ENCODE results near the gene TAPBP. TPM values are rescaled to one million over a fixed set of nuclear protein-coding genes. Genes with fewer than 3 reads are reported as not detected.

Gene TAPBP
- total RNA-seq, 1 donor from 2014 or later, result 1.7 TPM

DNA sequence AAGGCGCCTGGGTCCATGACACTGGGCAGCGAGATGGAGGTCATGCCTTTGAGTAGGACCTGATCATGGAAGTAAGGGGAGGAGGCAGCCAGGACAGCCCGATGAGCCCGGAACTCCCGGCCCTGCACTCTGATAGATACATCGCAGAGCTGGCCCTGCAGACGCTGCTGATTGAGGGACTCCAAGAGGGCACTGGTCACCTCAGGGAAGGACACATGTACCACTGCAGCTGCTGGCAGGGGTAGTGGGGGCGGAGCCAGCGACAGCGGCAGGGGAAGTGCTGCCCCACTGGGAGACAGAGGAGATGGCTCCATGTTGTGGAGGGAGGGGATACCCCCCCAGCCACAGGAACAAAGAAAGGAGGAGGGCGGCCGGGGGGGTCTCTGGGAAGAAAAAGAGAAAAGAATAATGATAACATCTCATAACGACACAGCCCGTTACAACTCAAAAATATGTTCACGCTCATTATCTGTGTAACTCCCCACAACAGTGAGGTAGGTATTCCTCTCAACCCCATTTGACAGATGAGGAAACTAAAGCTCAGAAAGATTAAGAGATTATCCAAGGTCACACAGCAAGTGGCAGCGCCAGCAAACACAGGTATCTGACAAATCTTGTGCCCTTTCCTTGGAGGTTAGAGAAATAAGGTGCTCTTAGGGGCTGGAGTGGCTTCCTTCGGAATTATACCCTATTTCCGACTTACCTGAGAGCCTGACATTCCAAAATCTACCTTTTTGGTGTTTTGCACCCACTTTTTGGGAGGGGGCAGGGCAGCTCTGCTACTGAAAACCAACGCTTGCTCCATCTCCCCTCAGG is 2.9 kb upstream of the TAPBP start:
- DNase-seq (ENCODE audit: low spot score), result peak; percentile 26
- peaks cover 70% of the 10 kb centered on the region for H3F3A ChIP-seq (ENCODE audit: low read depth)
- H3K27me3 Mint-ChIP-seq (ENCODE audit: insufficient read depth, low read depth), result peaks cover 11% of the 10 kb centered on the region
- TF ChIP-seq EZH2phosphoT487 (IDR thresholded peaks at IDR 0.05) (no peak), EZH2 (IDR thresholded peaks at IDR 0.05) (no peak)
- TF ChIP-seq, protein P1, sequence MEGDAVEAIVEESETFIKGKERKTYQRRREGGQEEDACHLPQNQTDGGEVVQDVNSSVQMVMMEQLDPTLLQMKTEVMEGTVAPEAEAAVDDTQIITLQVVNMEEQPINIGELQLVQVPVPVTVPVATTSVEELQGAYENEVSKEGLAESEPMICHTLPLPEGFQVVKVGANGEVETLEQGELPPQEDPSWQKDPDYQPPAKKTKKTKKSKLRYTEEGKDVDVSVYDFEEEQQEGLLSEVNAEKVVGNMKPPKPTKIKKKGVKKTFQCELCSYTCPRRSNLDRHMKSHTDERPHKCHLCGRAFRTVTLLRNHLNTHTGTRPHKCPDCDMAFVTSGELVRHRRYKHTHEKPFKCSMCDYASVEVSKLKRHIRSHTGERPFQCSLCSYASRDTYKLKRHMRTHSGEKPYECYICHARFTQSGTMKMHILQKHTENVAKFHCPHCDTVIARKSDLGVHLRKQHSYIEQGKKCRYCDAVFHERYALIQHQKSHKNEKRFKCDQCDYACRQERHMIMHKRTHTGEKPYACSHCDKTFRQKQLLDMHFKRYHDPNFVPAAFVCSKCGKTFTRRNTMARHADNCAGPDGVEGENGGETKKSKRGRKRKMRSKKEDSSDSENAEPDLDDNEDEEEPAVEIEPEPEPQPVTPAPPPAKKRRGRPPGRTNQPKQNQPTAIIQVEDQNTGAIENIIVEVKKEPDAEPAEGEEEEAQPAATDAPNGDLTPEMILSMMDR (IDR thresholded peaks at IDR 0.05), result no peak
- H3K4me1 Mint-ChIP-seq, result peaks cover 67% of the 10 kb centered on the region
- H4K20me1 ChIP-seq (ENCODE audit: low read depth), result peaks cover 27% of the 10 kb centered on the region
- peak overlapping the region; percentile 65 for H3K4me2 ChIP-seq
- peaks cover 34% of the 10 kb centered on the region for H3K4me1 ChIP-seq
- no peaks in the 10 kb centered on the region for H3K9me3 Mint-ChIP-seq
- H3K36me3 ChIP-seq, result no peaks in the 10 kb centered on the region
- H3K79me2 ChIP-seq (ENCODE audit: low read depth), result peaks cover 32% of the 10 kb centered on the region
- H3K27ac Mint-ChIP-seq, result no peak overlapping the region
- peak overlapping the region; percentile 77 for H3K4me3 ChIP-seq
- peak overlapping the region; percentile 86 for H3K4me3 Mint-ChIP-seq
- no peaks in the 10 kb centered on the region for H3K9me3 ChIP-seq (ENCODE audit: low read depth)
- H3K9ac ChIP-seq, result no peak overlapping the region
- no peak overlapping the region for H3K27ac ChIP-seq
- H3K36me3 Mint-ChIP-seq, result peaks cover 24% of the 10 kb centered on the region
- H2AFZ ChIP-seq (replicated peaks), result no peak overlapping the region
- peaks cover 23% of the 10 kb centered on the region for H3K27me3 ChIP-seq

DNA sequence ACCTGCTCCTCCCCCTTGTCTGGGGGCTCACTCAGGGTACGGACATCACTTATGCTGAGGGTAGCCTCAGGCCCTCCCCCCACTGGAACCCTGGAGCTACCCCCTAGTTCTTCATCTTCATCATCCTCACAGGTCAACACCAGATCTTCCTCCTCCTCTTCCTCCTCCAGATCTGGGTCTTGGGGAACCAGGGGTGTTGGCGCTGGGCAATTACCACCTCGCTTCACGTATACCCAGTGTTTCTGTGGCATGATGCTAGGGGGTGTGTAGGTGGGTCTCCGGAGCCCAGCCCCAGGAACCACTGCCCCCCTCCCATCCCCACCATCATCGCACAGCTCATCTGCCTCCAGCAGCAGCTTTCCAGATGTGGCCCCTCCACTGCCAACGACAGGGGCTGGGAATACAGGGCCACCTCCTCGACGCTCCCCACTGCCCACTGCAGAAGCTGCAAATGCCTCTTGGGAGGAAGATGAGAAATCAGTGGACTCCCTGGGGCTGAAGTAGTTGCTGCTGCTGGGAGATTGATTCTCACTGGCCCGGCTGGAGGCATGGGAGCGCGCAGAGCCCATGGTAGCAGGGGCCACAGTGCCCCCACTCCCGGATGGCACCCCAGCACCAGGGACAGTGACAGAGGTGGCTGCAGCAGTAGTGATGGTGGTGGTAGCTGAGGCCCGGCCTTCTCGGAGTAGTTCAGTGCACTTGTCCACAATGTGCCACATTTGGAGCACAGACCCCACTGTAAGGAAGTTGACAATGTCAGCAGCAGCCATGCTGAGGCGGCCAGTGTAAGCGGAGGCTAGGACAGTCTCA is 2.1 kb upstream of the TAPBP start:
- Histone ChIP-seq H3K4me2 (no peak overlapping the region), H3K36me3 (no peaks in the 10 kb centered on the region), H3K9me3 (ENCODE audit: low read depth) (no peaks in the 10 kb centered on the region), H3K9ac (no peak overlapping the region), H3K79me2 (ENCODE audit: low read depth) (peaks cover 24% of the 10 kb centered on the region), H3K27ac (no peak overlapping the region), H3F3A (ENCODE audit: low read depth) (peaks cover 70% of the 10 kb centered on the region), H4K20me1 (ENCODE audit: low read depth) (peaks cover 27% of the 10 kb centered on the region), H2AFZ (replicated peaks) (no peak overlapping the region), H3K4me1 (peaks cover 26% of the 10 kb centered on the region), H3K4me3 (no peak overlapping the region), H3K27me3 (peaks cover 25% of the 10 kb centered on the region)
- H3K27me3 Mint-ChIP-seq (ENCODE audit: insufficient read depth, low read depth), result peaks cover 14% of the 10 kb centered on the region
- DNase-seq (ENCODE audit: low spot score), result no peak
- peaks cover 24% of the 10 kb centered on the region for H3K36me3 Mint-ChIP-seq
- no peaks in the 10 kb centered on the region for H3K9me3 Mint-ChIP-seq
- no peak for TF ChIP-seq EZH2 (IDR thresholded peaks at IDR 0.05)
- TF ChIP-seq EZH2phosphoT487 (IDR thresholded peaks at IDR 0.05), result no peak
- TF ChIP-seq, protein P1 (IDR thresholded peaks at IDR 0.05), result no peak
- H3K27ac Mint-ChIP-seq, result no peak overlapping the region
- H3K4me1 Mint-ChIP-seq, result peaks cover 65% of the 10 kb centered on the region
- peak overlapping the region; percentile 86 for H3K4me3 Mint-ChIP-seq

DNA sequence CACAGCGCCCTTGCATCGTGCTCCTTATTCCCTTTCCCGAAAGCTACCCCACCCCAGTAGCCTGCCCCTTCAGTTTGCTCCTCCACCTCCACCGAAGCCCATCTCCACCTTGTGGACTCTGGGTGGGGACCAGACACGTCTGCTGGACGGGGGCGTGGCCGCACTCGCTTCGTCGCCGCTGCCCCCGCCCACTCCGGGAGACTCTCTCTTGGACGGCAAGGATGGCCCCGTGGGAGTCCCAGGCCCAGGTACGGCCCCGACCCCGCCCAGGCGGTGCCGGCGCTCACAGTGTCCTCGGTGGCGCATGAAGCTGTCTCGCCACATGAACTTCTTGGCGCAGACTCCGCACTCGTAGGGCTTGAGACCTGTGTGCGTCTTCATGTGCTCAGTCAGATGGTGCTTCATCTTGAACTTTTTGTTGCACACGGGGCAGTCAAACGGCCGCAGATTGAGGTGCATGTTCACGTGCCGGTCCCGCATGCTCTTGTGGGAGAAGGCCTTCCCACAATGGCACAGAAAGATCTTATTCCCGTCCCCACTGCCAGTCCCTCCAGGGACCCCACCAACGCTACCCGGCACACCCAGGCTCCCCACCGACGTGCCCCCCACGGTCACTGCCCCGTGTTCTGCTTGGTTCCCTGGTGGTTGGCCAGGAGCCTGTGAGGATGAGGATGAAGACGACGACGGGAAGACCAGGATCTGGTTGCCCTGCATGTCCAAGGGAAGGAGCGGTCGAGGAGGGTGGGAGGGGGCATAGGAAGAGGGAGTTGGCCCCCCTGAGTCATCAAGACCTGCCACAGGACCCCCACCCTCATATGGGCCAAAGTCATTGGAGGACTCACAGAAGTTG is 1.3 kb upstream of the TAPBP start:
- Histone ChIP-seq H3K9ac (no peak overlapping the region), H3K27ac (no peak overlapping the region), H3K9me3 (ENCODE audit: low read depth) (no peaks in the 10 kb centered on the region), H4K20me1 (ENCODE audit: low read depth) (peaks cover 27% of the 10 kb centered on the region), H3F3A (ENCODE audit: low read depth) (peaks cover 68% of the 10 kb centered on the region), H3K79me2 (ENCODE audit: low read depth) (peaks cover 16% of the 10 kb centered on the region), H3K4me2 (peak overlapping the region; percentile 99), H2AFZ (replicated peaks) (no peak overlapping the region), H3K4me3 (peak overlapping the region; percentile 54), H3K36me3 (no peaks in the 10 kb centered on the region), H3K27me3 (peaks cover 25% of the 10 kb centered on the region), H3K4me1 (peaks cover 26% of the 10 kb centered on the region)
- peak; percentile 43 for DNase-seq (ENCODE audit: low spot score)
- H3K27me3 Mint-ChIP-seq (ENCODE audit: insufficient read depth, low read depth), result peaks cover 16% of the 10 kb centered on the region
- no peaks in the 10 kb centered on the region for H3K9me3 Mint-ChIP-seq
- H3K4me1 Mint-ChIP-seq, result peaks cover 60% of the 10 kb centered on the region
- H3K27ac Mint-ChIP-seq, result peak overlapping the region; percentile 46
- peaks cover 18% of the 10 kb centered on the region for H3K36me3 Mint-ChIP-seq
- H3K4me3 Mint-ChIP-seq, result peak overlapping the region; percentile 95
- TF ChIP-seq, protein P1 (IDR thresholded peaks at IDR 0.05), result no peak
- TF ChIP-seq EZH2 (IDR thresholded peaks at IDR 0.05) (no peak), EZH2phosphoT487 (IDR thresholded peaks at IDR 0.05) (no peak)

Data from neural progenitor cell (in vitro differentiated cells).